Thoracic aorta endothelial cell (primary cell): ENCODE measurements around the gene TFDP2. TPM values are rescaled to one million over a fixed set of nuclear protein-coding genes. Genes with fewer than 3 reads are reported as not detected.

Experiments
- small RNA-seq: library from RNA; depleted of rRNA; stranded (forward); fragments of <200 nt; gene quantifications from one replicate; pipeline ENCODE3, GENCODE V24; 2012
- total RNA-seq: library from RNA; depleted of rRNA; stranded (reverse); fragments of >200 nt; gene quantifications from 2 replicates; pipeline ENCODE4 v1.2.3, GENCODE V29; 2012

Gene TFDP2
- total RNA-seq = 35.5 and 37.2 TPM in 2 replicates

GRCh38 chr3:142148792-142149672 is at the start of gene TFDP2:
Gene TFDP2 (minus strand): TSS chr3:142149544. CDS start chr3:142101749, 47,795 bp downstream.

Small RNA genes lying within 50 kb of the gene (small RNA-seq; reads per million reads assigned to genes)
- gene RNU6-425P (not detected), gene RNU6-509P (not detected)

Other genes starting within 250 kb of the TFDP2 start
- gene GK5, start 76.0 kb upstream of the TFDP2 start, total RNA-seq = 15.1 and 16.8 TPM in 2 replicates